GM23338 (cell line): Measurements from ENCODE around the gene LGALS8. TPM values are rescaled to one million over a fixed set of nuclear protein-coding genes. Genes with fewer than 3 reads are reported as not detected.
A peak's percentile ranks its signal among the peaks of the same experiment; 100 is the strongest.

ENCODE experiments used
- ATAC-seq: fragments of 200-7000 bp; cut with Tn5 transposase; 3 replicates; pipeline ENCODE4 v1.9.1; 2020
- DNase-seq: peaks from one replicate; pipeline ENCODE4 v3.0.0-alpha.2; 2015; ENCODE audit warnings: low spot score
- H2AFZ ChIP-seq: fragments of 200-600 bp; sonication (generic); 2 replicates; pipeline ENCODE4 v1.8.0; 2016; ENCODE audit warnings: antibody characterized with exemption, mild to moderate bottlenecking, moderate library complexity
- H3F3A ChIP-seq: fragments of 200-600 bp; sonication (generic); replicated peaks from 2 replicates; pipeline ENCODE4 v1.8.0; 2017; ENCODE audit warnings: antibody characterized with exemption, mixed run types, low read depth
- H3K27ac ChIP-seq: fragments of 200-600 bp; sonication (generic); 2 replicates; pipeline ENCODE4 v1.6.1; 2016; ENCODE audit warnings: low read depth
- H3K27me3 ChIP-seq: fragments of 200-600 bp; sonication (generic); 2 replicates; pipeline ENCODE4 v1.8.0; 2016; ENCODE audit warnings: mild to moderate bottlenecking, mixed run types, moderate library complexity; ENCODE audit not compliant: insufficient read depth
- H3K36me3 ChIP-seq: fragments of 200-600 bp; sonication (generic); 2 replicates; pipeline ENCODE4 v1.8.0; 2016; ENCODE audit warnings: mild to moderate bottlenecking; ENCODE audit not compliant: insufficient read depth
- H3K4me1 ChIP-seq: fragments of 200-600 bp; sonication (generic); 2 replicates; pipeline ENCODE4 v1.8.0; 2016; ENCODE audit warnings: mild to moderate bottlenecking, moderate library complexity; ENCODE audit not compliant: insufficient read depth
- H3K4me2 ChIP-seq: fragments of 200-600 bp; sonication (generic); 2 replicates; pipeline ENCODE4 v1.7.1; 2017; ENCODE audit warnings: mixed run types
- H3K4me3 ChIP-seq: fragments of 200-600 bp; sonication (generic); 2 replicates; pipeline ENCODE4 v1.6.1; 2016; ENCODE audit warnings: mixed run types
- H3K79me2 ChIP-seq: fragments of 200-600 bp; sonication (generic); replicated peaks from 2 replicates; pipeline ENCODE4 v1.8.0; 2017; ENCODE audit warnings: mild to moderate bottlenecking; ENCODE audit not compliant: insufficient read depth
- H3K9me2 ChIP-seq: fragments of 200-600 bp; sonication (generic); 2 replicates; pipeline ENCODE4 v1.8.0; 2017; ENCODE audit not compliant: insufficient read depth
- H4K20me1 ChIP-seq: fragments of 200-600 bp; sonication (generic); replicated peaks from 2 replicates; pipeline ENCODE4 v1.8.0; 2017; ENCODE audit warnings: mild to moderate bottlenecking; ENCODE audit not compliant: insufficient read depth
- H3K27ac Mint-ChIP-seq: 2 replicates; pipeline ENCODE4 v1.8.0; 2020; ENCODE audit warnings: inconsistent platforms, mild to moderate bottlenecking, moderate library complexity, mixed read lengths
- H3K27me3 Mint-ChIP-seq: 3 replicates; pipeline ENCODE4 v1.8.0; 2022; ENCODE audit warnings: low read depth, mild to moderate bottlenecking, moderate library complexity, mixed read lengths, inconsistent platforms; ENCODE audit not compliant: insufficient read depth, poor library complexity
- H3K36me3 Mint-ChIP-seq: 3 replicates; pipeline ENCODE4 v1.8.0; 2021; ENCODE audit warnings: low read depth, mild to moderate bottlenecking, inconsistent platforms, moderate library complexity, mixed read lengths
- H3K4me1 Mint-ChIP-seq: 3 replicates; pipeline ENCODE4 v1.8.0; 2020; ENCODE audit warnings: mild to moderate bottlenecking, inconsistent platforms, mixed read lengths
- H3K4me3 Mint-ChIP-seq: 3 replicates; pipeline ENCODE4 v1.8.0; 2021; ENCODE audit warnings: moderate library complexity, mild to moderate bottlenecking, inconsistent platforms, mixed read lengths
- H3K9me3 Mint-ChIP-seq: 3 replicates; pipeline ENCODE4 v1.8.0; 2020; ENCODE audit warnings: moderate library complexity, mild to moderate bottlenecking, inconsistent platforms, mixed read lengths
- CREB1 ChIP-seq: fragments of 250-450 bp; sonication (Bioruptor Pico); IDR thresholded peaks from 2 replicates; pipeline ENCODE4 v1.5.0; 2020; ENCODE audit warnings: low read depth, mild to moderate bottlenecking, moderate library complexity
- ETS1 ChIP-seq: IDR thresholded peaks from 2 replicates; pipeline ENCODE4 v1.6.1; 2016; ENCODE audit warnings: antibody characterized with exemption
- EZH2 ChIP-seq: fragments of 200-600 bp; sonication (generic); IDR thresholded peaks from one replicate; pipeline ENCODE4 v1.8.0; 2017; ENCODE audit warnings: antibody characterized with exemption, mild to moderate bottlenecking, low read depth; ENCODE audit not compliant: unreplicated experiment
- EZH2phosphoT487 ChIP-seq: fragments of 200-600 bp; sonication (generic); IDR thresholded peaks from one replicate; pipeline ENCODE4 v1.8.1; 2018; ENCODE audit warnings: antibody characterized with exemption; ENCODE audit not compliant: unreplicated experiment
- JUNB ChIP-seq: IDR thresholded peaks from one replicate; pipeline ENCODE4 v1.6.1; 2016; ENCODE audit warnings: antibody characterized with exemption; ENCODE audit not compliant: unreplicated experiment
- NANOG ChIP-seq: IDR thresholded peaks from 2 replicates; pipeline ENCODE4 v1.6.1; 2016; ENCODE audit warnings: antibody characterized with exemption, borderline replicate concordance
- POLR2AphosphoS5 ChIP-seq: IDR thresholded peaks from 2 replicates; pipeline ENCODE4 v1.6.1; 2016; ENCODE audit warnings: antibody characterized with exemption, low read depth
- REST ChIP-seq: IDR thresholded peaks from one replicate; pipeline ENCODE4 v1.6.1; 2018; ENCODE audit warnings: antibody characterized with exemption; ENCODE audit not compliant: unreplicated experiment
- STAT1 ChIP-seq: IDR thresholded peaks from one replicate; pipeline ENCODE4 v1.6.1; 2016; ENCODE audit warnings: antibody characterized with exemption; ENCODE audit not compliant: unreplicated experiment
- ZNF114 ChIP-seq: fragments of 250-450 bp; sonication (Bioruptor Pico); IDR thresholded peaks from 2 replicates; pipeline ENCODE4 v1.5.0; 2020; ENCODE audit warnings: mild to moderate bottlenecking, moderate library complexity
- ZNF331 ChIP-seq: fragments of 250-450 bp; sonication (Bioruptor Pico); IDR thresholded peaks from 2 replicates; pipeline ENCODE4 v1.5.0; 2020; ENCODE audit warnings: low read depth, mild to moderate bottlenecking, moderate library complexity
- polyA plus RNA-seq: library from polyadenylated mRNA; unstranded; fragments of >200 nt; fragmentation: Nextera tagmentation; extraction: Ambion mirVana; gene quantifications from 2 replicates; pipeline ENCODE4 v1.2.1, GENCODE V29; 2016
- total RNA-seq: library from RNA; depleted of rRNA; stranded (reverse); fragments of >200 nt; shearing (Covaris generic); gene quantifications from 2 replicates; pipeline ENCODE4 v1.2.3, GENCODE V29; 2014
- TF ChIP-seq, protein P1 (sequence below): fragments of 250-450 bp; sonication (Bioruptor Pico); IDR thresholded peaks from 2 replicates; pipeline ENCODE4 v1.5.0; 2020; ENCODE audit warnings: mild to moderate bottlenecking, moderate library complexity
- TF ChIP-seq, protein P2 (sequence below), 2 experiments: fragments of 200-600 bp in 1 of 2; sonication (generic) in 1 of 2; conservative IDR thresholded peaks; 2 replicates each; pipeline versions ENCODE4 v1.5.1 to v1.6.1; 2016 to 2017; ENCODE audit warnings: antibody characterized with exemption in 2 of 2, low read depth in 2 of 2, mild to moderate bottlenecking in 2 of 2, moderate library complexity in 1 of 2

LGALS8 gene
- total and polyA plus RNA-seq, 2 experiments from 2014 or later, result 10.1 to 11.5 TPM

- Histone ChIP-seq H3F3A (no peaks in the 10 kb centered on the region), H3K79me2 (no peaks in the 10 kb centered on the region), H3K36me3 (no peaks in the 10 kb centered on the region), H2AFZ (peak overlapping the region; percentile 68), H3K9me2 (no peaks in the 10 kb centered on the region), H4K20me1 (no peaks in the 10 kb centered on the region), H3K4me1 (peaks cover 14% of the 10 kb centered on the region), H3K27me3 (peaks cover under 1% of the 10 kb centered on the region; the same call in 1 of the 2 replicates), H3K4me3 (0 out of 2 replicates have a peak overlapping the region, but pooled peaks have one; percentile 10), H3K4me2 (0 out of 2 replicates have a peak overlapping the region, but pooled peaks have one; percentile 28), H3K27ac (no peak overlapping the region)
- no peak for TF ChIP-seq STAT1
- TF ChIP-seq NANOG, result no peak
- TF ChIP-seq, protein P1, sequence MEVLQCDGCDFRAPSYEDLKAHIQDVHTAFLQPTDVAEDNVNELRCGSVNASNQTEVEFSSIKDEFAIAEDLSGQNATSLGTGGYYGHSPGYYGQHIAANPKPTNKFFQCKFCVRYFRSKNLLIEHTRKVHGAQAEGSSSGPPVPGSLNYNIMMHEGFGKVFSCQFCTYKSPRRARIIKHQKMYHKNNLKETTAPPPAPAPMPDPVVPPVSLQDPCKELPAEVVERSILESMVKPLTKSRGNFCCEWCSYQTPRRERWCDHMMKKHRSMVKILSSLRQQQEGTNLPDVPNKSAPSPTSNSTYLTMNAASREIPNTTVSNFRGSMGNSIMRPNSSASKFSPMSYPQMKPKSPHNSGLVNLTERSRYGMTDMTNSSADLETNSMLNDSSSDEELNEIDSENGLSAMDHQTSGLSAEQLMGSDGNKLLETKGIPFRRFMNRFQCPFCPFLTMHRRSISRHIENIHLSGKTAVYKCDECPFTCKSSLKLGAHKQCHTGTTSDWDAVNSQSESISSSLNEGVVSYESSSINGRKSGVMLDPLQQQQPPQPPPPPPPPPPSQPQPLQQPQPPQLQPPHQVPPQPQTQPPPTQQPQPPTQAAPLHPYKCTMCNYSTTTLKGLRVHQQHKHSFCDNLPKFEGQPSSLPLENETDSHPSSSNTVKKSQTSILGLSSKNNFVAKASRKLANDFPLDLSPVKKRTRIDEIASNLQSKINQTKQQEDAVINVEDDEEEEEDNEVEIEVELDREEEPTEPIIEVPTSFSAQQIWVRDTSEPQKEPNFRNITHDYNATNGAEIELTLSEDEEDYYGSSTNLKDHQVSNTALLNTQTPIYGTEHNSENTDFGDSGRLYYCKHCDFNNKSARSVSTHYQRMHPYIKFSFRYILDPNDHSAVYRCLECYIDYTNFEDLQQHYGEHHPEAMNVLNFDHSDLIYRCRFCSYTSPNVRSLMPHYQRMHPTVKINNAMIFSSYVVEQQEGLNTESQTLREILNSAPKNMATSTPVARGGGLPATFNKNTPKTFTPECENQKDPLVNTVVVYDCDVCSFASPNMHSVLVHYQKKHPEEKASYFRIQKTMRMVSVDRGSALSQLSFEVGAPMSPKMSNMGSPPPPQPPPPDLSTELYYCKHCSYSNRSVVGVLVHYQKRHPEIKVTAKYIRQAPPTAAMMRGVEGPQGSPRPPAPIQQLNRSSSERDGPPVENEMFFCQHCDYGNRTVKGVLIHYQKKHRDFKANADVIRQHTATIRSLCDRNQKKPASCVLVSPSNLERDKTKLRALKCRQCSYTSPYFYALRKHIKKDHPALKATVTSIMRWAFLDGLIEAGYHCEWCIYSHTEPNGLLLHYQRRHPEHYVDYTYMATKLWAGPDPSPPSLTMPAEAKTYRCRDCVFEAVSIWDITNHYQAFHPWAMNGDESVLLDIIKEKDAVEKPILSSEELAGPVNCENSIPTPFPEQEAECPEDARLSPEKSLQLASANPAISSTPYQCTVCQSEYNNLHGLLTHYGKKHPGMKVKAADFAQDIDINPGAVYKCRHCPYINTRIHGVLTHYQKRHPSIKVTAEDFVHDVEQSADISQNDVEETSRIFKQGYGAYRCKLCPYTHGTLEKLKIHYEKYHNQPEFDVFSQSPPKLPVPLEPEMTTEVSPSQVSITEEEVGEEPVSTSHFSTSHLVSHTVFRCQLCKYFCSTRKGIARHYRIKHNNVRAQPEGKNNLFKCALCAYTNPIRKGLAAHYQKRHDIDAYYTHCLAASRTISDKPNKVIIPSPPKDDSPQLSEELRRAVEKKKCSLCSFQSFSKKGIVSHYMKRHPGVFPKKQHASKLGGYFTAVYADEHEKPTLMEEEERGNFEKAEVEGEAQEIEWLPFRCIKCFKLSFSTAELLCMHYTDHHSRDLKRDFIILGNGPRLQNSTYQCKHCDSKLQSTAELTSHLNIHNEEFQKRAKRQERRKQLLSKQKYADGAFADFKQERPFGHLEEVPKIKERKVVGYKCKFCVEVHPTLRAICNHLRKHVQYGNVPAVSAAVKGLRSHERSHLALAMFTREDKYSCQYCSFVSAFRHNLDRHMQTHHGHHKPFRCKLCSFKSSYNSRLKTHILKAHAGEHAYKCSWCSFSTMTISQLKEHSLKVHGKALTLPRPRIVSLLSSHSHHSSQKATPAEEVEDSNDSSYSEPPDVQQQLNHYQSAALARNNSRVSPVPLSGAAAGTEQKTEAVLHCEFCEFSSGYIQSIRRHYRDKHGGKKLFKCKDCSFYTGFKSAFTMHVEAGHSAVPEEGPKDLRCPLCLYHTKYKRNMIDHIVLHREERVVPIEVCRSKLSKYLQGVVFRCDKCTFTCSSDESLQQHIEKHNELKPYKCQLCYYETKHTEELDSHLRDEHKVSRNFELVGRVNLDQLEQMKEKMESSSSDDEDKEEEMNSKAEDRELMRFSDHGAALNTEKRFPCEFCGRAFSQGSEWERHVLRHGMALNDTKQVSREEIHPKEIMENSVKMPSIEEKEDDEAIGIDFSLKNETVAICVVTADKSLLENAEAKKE (CRISPR knock-in tag), result no peak
- no peak for TF ChIP-seq JUNB
- TF ChIP-seq, protein P2, sequence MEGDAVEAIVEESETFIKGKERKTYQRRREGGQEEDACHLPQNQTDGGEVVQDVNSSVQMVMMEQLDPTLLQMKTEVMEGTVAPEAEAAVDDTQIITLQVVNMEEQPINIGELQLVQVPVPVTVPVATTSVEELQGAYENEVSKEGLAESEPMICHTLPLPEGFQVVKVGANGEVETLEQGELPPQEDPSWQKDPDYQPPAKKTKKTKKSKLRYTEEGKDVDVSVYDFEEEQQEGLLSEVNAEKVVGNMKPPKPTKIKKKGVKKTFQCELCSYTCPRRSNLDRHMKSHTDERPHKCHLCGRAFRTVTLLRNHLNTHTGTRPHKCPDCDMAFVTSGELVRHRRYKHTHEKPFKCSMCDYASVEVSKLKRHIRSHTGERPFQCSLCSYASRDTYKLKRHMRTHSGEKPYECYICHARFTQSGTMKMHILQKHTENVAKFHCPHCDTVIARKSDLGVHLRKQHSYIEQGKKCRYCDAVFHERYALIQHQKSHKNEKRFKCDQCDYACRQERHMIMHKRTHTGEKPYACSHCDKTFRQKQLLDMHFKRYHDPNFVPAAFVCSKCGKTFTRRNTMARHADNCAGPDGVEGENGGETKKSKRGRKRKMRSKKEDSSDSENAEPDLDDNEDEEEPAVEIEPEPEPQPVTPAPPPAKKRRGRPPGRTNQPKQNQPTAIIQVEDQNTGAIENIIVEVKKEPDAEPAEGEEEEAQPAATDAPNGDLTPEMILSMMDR (conservative IDR thresholded peaks at IDR 0.05; ENCODE audit: low read depth in 2 of 2), result no peak
- no peak for TF ChIP-seq ETS1
- TF ChIP-seq ZNF331, result no peak
- TF ChIP-seq CREB1 (CRISPR knock-in tag), result no peak
- no peak for TF ChIP-seq EZH2
- no peak for TF ChIP-seq ZNF114 (CRISPR knock-in tag)
- no peak for TF ChIP-seq REST
- TF ChIP-seq EZH2phosphoT487, result no peak
- no peak for TF ChIP-seq POLR2AphosphoS5
- Mint-ChIP-seq H3K9me3 (no peaks in the 10 kb centered on the region), H3K27ac (peak overlapping the region; percentile 22; the same call in 1 of the 2 replicates), H3K4me1 (peaks cover 8% of the 10 kb centered on the region), H3K27me3 (peaks cover 4% of the 10 kb centered on the region), H3K4me3 (peak overlapping the region; percentile 13; the same call in 1 of the 3 replicates), H3K36me3 (no peaks in the 10 kb centered on the region)
- DNase-seq (no peak), ATAC-seq (peak; percentile 47; the same call in 2 of the 3 replicates)
These were observed 6.7 kb upstream of the LGALS8 start for GRCh38 chr1:236516929-236517704.
